Heart right ventricle (tissue), 16 donors: ENCODE measurements around the gene PAPSS2. TPM values are rescaled to one million over a fixed set of nuclear protein-coding genes. Genes with fewer than 3 reads are reported as not detected.
"Not testable (repeated sequence)": the region's sequence is repeated elsewhere in the genome, so short reads cannot be mapped to it uniquely, and the experiment has no call there.

ENCODE experiments used
- ATAC-seq, 8 donors: fragments of 200-7000 bp; cut with Tn5 transposase; one replicate each; pipeline ENCODE4 v1.9.1; 2020; ENCODE audit warnings: mild to moderate bottlenecking in 8 of 8, moderate library complexity in 8 of 8, moderate number of reproducible peaks in 1 of 8
- DNase-seq, 2 donors: peaks; one replicate each; pipeline ENCODE4 v3.0.0-alpha.2; 2020
- H3K27ac ChIP-seq, 10 donors: fragments of 200-600 bp; sonication (generic) in 2 of 10; one replicate each; pipeline versions ENCODE4 v1.5.0 to v1.8.0; 2020 to 2022; ENCODE audit warnings: mild to moderate bottlenecking in 3 of 10
- H3K27me3 ChIP-seq, 7 donors: fragments of 200-600 bp; one replicate each; pipeline ENCODE4 v1.8.0; 2021 to 2022; ENCODE audit warnings: mild to moderate bottlenecking in 2 of 7
- H3K36me3 ChIP-seq, 9 donors: fragments of 200-600 bp; sonication (generic) in 1 of 9; one replicate each; pipeline versions ENCODE4 v1.5.0 to v1.8.0; 2020 to 2022; ENCODE audit warnings: mild to moderate bottlenecking in 2 of 9
- H3K4me1 ChIP-seq, 9 donors: fragments of 200-600 bp; sonication (generic) in 1 of 9; one replicate each; pipeline versions ENCODE4 v1.5.0 to v1.8.0; 2020 to 2022; ENCODE audit warnings: mild to moderate bottlenecking in 4 of 9
- H3K4me3 ChIP-seq, 10 donors: fragments of 200-600 bp; sonication (generic) in 2 of 10; one replicate each; pipeline versions ENCODE4 v1.5.0 to v1.8.0; 2020 to 2022; ENCODE audit warnings: mild to moderate bottlenecking in 7 of 10, moderate library complexity in 2 of 10
- H3K9me3 ChIP-seq, 11 donors: fragments of 200-600 bp in 10 of 11; sonication (generic) in 2 of 11; one replicate each; pipeline versions ENCODE4 v1.5.0 to v1.8.0; 2013 to 2022; ENCODE audit warnings: mild to moderate bottlenecking in 2 of 11, control low read depth in 1 of 11, moderate library complexity in 1 of 11
- CTCF ChIP-seq, 9 donors: fragments of 200-600 bp; sonication (generic) in 2 of 9; IDR thresholded peaks; one replicate each; pipeline versions ENCODE4 v1.5.0 to v1.8.0; 2021 to 2022; ENCODE audit warnings: antibody characterized with exemption in 9 of 9, mild to moderate bottlenecking in 5 of 9, moderate library complexity in 1 of 9
- WGBS, 2 donors: extraction: QIAGEN DNeasy Blood & Tissue Kit; methylation state at CpG; one replicate each; pipeline ENCODE4 v1.1.7; 2013; ENCODE audit warnings: inconsistent platforms in 1 of 2; 5-methylcytosine and 5-hydroxymethylcytosine counted together
- intact Hi-C, 10 donors: fragments of 100-400 bp; cut with DNase I; formaldehyde crosslinking; loops; one replicate each; pipeline versions ENCODE4 v1.11.1 to v1.14.2; 2022
- polyA plus RNA-seq, 2 donors: library from polyadenylated mRNA; stranded (reverse); fragments of 200-250 nt; gene quantifications; one replicate each; pipeline ENCODE4 v1.2.3, GENCODE V29; 2013
- total RNA-seq, 10 donors: library from RNA; stranded (reverse); fragmentation: NEBNext Ultra II Directional in 3 of 10; extraction: Animal tissue kit (Norgen Biotek cat#: 25700) in 3 of 10; gene quantifications; one replicate each; pipeline versions ENCODE4 v1.2.1 to v1.2.4, GENCODE V29; 2021 to 2023
- donor health status: Arrhythmogenic right ventricular cardiomyopathy.
- donor health status: ischemic (EF 13 %, LVEDD 7.1; RV severe dilation, severe dysfunction).
- donor health status: healthy with polysubstance abuse.
- donor health status: DM: no; HTN: yes; CAD: no.
- donor health status: DM: no; HTN: no; CAD: no.
- donor health status: ischemic (EF 25% LVEDD 6.9; RV normal size, moderate dysfunction).
- donor health status: ischemic (EF 25% LVEDD 5.7; RV mildly dilated, moderate dysfunction).
- donor health status: healthy.
- donor health status: DM: yes; HTN: yes; CAD: no.
- donor health status: Ischemic cardiomyopathy.
- donor health status: ischemic (EF 35%, LVEDD 5.7; RV mildly dilated, moderate dysfunction).
- donor health status: nonischemic (EF 11% LVEDD 7.7; RV severe dilation, severe dysfunction).
- donor health status: DM: yes; HTN: yes; CAD: no.
- donor health status: PGD.
- donor health status: ischemic (EF 29% LVEDD 5.4; RV normal size, mild dysfunction).
- donor health status: nonischemic (EF 23%, LVEDD 6.1; RV moderate dilation, normal function).

Gene PAPSS2
- total and polyA plus RNA-seq, 12 donors = 3.3 to 10.9 (median 6.2) TPM

- no peaks in the 10 kb centered on the region for H3K36me3 ChIP-seq
- TF ChIP-seq CTCF (IDR thresholded peaks at IDR 0.05) = no peak
- no peak overlapping the region for H3K27ac ChIP-seq
- H3K4me1 ChIP-seq = no peaks in the 10 kb centered on the region
- no peaks in the 10 kb centered on the region for H3K27me3 ChIP-seq
- intact Hi-C loops = no loop called here
- no peak overlapping the region for H3K4me3 ChIP-seq
- ATAC-seq (no peak), DNase-seq (no peak)
- peaks cover 0 to 9% (median 0%) of the 10 kb centered on the region in 11 donors for H3K9me3 ChIP-seq
Observed at GRCh38 chr10:87642988-87643387, 16.7 kb upstream of the PAPSS2 start.

GRCh38 chr10:87643920-87644319, 15.8 kb upstream of the PAPSS2 start:
- H3K4me1 ChIP-seq = no peaks in the 10 kb centered on the region
- peaks cover 0 to 9% (median 0%) of the 10 kb centered on the region in 11 donors for H3K9me3 ChIP-seq
- no peak for ATAC-seq
- H3K27ac ChIP-seq = no peak overlapping the region
- intact Hi-C loops = no loop called here
- no peak for TF ChIP-seq CTCF (IDR thresholded peaks at IDR 0.05)
- 85 to 86% methylated on average over 3 of the region's 3 CpGs for WGBS, 2 donors
- no peak for DNase-seq
- H3K27me3 ChIP-seq = no peaks in the 10 kb centered on the region
- no peak overlapping the region for H3K4me3 ChIP-seq
- H3K36me3 ChIP-seq = no peaks in the 10 kb centered on the region

- intact Hi-C loops, H3K27me3 ChIP-seq, H3K4me1 ChIP-seq, H3K36me3 ChIP-seq, H3K4me3 ChIP-seq, H3K27ac ChIP-seq, DNase-seq, H3K9me3 ChIP-seq, ATAC-seq: not testable (repeated sequence)
- 84 to 94% methylated on average over 3 of the region's 3 CpGs for WGBS, 2 donors
Observed at GRCh38 chr10:87644500-87644899, 15.2 kb upstream of the PAPSS2 start.

- H3K36me3 ChIP-seq = no peaks in the 10 kb centered on the region
- H3K27ac ChIP-seq = no peak overlapping the region
- DNase-seq (no peak), ATAC-seq (no peak)
- peaks cover 0 to 9% (median 0%) of the 10 kb centered on the region in 11 donors for H3K9me3 ChIP-seq
- peaks cover 0 to 7% (median 0%) of the 10 kb centered on the region in 7 donors for H3K27me3 ChIP-seq
- no peaks in the 10 kb centered on the region for H3K4me1 ChIP-seq
- intact Hi-C loops = no loop called here
- H3K4me3 ChIP-seq = no peak overlapping the region
- TF ChIP-seq CTCF (IDR thresholded peaks at IDR 0.05) = no peak
- 64 to 77% methylated on average over 4 of the region's 4 CpGs for WGBS, 2 donors
Observed at GRCh38 chr10:87646192-87646909, 13.3 kb upstream of the PAPSS2 start.

- no peaks in the 10 kb centered on the region for H3K36me3 ChIP-seq
- no peak overlapping the region for H3K4me3 ChIP-seq
- no peaks in the 10 kb centered on the region for H3K4me1 ChIP-seq
- ATAC-seq = no peak
- H3K9me3 ChIP-seq = peaks cover 0 to 9% (median 0%) of the 10 kb centered on the region in 11 donors
- intact Hi-C loops = no loop called here
- peaks cover 0 to 7% (median 0%) of the 10 kb centered on the region in 7 donors for H3K27me3 ChIP-seq
- H3K27ac ChIP-seq = no peak overlapping the region
- WGBS, 2 donors = 59 to 87% methylated on average over 2 of the region's 2 CpGs
- DNase-seq = no peak
- no peak for TF ChIP-seq CTCF (IDR thresholded peaks at IDR 0.05)
Observed at GRCh38 chr10:87646935-87647334, 12.7 kb upstream of the PAPSS2 start.
